HK-2 (cell line): ENCODE measurements around the gene RALY.
"Not testable (repeated sequence)": the region's sequence is repeated elsewhere in the genome, so short reads cannot be mapped to it uniquely, and the experiment has no call there.

Source experiments
- DNase-seq: peaks from one replicate; pipeline ENCODE4 v3.0.0-alpha.2; 2018; ENCODE audit not compliant: unreplicated experiment

RALY gene

GRCh38 chr20:34105978-34106675, 112.4 kb downstream of the RALY start:
- no peak for DNase-seq

GRCh38 chr20:34108616-34109174, 115.0 kb downstream of the RALY start:
- no peak for DNase-seq

- DNase-seq = no peak
Measured at GRCh38 chr20:34109442-34109841, 115.7 kb downstream of the RALY start.

DNA sequence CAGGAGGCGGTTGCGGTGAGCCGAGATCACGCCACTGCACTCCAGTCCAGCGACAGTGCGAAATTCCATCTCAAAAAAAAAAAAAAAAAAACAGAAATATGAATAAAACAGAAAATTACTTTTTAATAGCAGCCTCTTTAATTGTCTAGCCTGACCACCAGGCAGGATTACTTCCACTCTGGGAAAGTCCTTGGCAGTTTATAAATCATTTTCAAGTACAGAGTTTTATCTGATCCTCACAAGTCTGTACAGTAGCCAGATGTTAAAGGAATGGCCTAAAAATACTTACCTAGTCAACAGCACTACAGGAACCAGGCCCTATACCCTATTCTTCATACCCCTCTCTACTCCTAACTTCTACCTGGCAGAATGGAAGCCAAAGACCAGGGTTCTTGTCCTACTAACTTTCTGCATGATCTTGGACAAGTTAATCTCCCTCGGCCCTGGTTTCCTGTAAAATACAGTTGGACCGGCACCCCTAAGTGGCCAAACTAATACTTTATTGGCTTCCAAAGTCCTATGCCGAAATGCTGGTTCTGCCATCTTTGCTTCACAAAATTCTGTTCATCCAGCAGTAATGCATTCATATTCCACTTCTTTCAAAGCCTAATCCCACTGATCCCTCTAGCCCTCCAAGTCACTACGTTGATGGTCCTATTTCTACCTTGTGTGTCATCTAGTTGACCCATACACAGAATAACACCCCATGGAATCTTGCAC, 116.5 kb downstream of the RALY start:
- DNase-seq = no peak

- DNase-seq = no peak
Measured at GRCh38 chr20:34110745-34111641, 117.3 kb downstream of the RALY start.

- peak; percentile 99 for DNase-seq
Measured at GRCh38 chr20:34111702-34112599, 118.2 kb downstream of the RALY start, which contains the start of gene EIF2S2. TSS of gene EIF2S2 (minus strand) at chr20:34112243. CDS start at chr20:34112110, 133 bp downstream.

GRCh38 chr20:34112600-34113101, 118.9 kb downstream of the RALY start:
- no peak for DNase-seq

- no peak for DNase-seq
Measured at GRCh38 chr20:34114809-34115208, 121.1 kb downstream of the RALY start.

GRCh38 chr20:34115232-34115631, 121.5 kb downstream of the RALY start:
- DNase-seq = no peak

GRCh38 chr20:34120213-34120612, 126.5 kb downstream of the RALY start:
- no peak for DNase-seq

- DNase-seq = no peak
Measured at GRCh38 chr20:34122274-34122980, 128.7 kb downstream of the RALY start.

- DNase-seq = no peak
Measured at GRCh38 chr20:34123309-34123708, 129.6 kb downstream of the RALY start.

DNA sequence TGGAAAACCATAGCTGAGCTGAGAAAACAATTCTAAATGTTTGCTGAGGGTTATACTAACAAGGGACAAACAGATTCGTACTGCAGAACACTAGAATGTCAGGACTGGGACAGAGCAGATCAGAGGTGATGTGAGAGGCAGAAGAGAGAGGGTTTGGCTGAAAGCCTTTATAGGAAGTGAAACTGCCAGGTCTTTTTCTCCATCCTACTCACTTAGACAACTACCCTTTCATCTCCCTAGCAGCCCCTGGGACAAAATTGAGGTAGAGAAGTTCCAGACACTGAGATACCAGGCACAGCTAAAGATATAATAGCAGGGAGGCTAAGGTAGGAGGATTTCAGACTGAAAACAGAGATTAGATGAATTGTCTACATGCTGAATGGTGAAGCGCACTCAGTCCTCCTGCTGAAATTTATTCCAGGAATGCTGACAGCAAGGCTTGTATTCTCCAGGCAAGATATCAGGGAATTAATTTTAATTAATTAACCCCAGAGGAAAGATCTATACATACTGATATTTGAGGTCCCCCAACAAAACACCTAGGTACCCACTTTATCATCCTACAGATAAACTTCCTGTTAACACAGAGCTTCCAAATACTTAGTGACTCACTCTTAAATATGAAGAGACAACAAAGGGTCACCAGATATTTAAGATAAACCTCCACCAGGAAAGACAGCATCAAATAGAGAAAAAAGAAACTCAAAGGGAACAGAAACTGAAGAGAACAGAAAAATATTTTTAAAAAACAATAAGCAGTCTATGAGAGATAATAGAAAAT, 130.9 kb downstream of the RALY start:
- no peak for DNase-seq

DNA sequence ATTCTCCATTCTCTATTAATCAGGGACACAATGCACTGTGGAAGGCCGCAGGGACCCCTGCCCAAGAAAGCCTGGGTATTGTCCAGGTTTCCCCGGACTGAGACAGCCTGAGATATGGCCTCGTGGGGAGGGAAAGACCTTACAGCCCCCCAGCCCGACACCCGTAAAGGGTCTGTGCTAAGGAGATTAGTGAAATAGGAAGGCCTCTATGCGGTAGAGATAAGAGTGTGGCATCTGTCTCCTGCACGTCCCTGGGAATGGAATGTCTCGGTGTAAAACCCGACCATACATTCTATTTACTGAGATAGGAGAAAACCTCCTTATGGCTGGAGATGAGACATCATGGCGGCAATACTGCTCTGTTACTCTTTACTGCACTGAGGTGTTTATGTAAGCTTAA, 134.1 kb downstream of the RALY start:
- no peak for DNase-seq

GRCh38 chr20:34129518-34130162, 135.9 kb downstream of the RALY start:
- peak; percentile 51 for DNase-seq

GRCh38 chr20:34131491-34131890, 137.8 kb downstream of the RALY start:
- DNase-seq = no peak

GRCh38 chr20:34132491-34132890, 138.8 kb downstream of the RALY start:
- DNase-seq = not testable (repeated sequence)

DNA sequence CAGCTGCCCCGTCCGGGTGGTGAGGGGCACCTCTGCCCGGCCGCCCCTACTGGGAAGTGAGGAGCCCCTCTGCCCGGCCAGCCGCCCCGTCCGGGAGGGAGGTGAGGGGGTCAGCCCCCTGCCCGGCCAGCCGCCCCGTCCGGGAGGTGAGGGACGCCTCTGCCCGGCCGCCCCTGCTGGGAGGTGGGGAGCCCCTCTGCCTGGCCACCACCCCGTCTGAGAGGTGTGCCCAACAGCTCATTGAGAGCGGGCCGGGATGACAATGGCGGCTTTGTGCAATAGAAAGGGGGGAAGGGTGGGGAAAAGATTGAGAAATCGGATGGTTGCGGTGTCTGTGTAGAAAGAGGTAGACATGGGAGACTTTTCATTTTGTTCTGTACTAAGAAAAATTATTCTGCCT, 139.2 kb downstream of the RALY start:
- DNase-seq = not testable (repeated sequence)
